SK-N-SH (cell line): ENCODE measurements around the gene MTA2. TPM values are rescaled to one million over a fixed set of nuclear protein-coding genes. Genes with fewer than 3 reads are reported as not detected.

Source experiments
- CHD2 ChIP-seq: fragments of 150-350 bp; IDR thresholded peaks from 2 replicates; pipeline ENCODE4 v1.6.1; 2018; ENCODE audit warnings: low read length; ENCODE audit not compliant: partially characterized antibody
- EP300 ChIP-seq, 2 experiments: IDR thresholded peaks; 2 replicates each; pipeline versions ENCODE4 v1.4.0 to v1.6.1; 2012; ENCODE audit warnings: borderline replicate concordance in 1 of 2, low read depth in 1 of 2, low read length in 1 of 2
- GABPA ChIP-seq: IDR thresholded peaks from 2 replicates; pipeline ENCODE4 v1.4.0; 2012; ENCODE audit warnings: low read depth, mild to moderate bottlenecking
- PBX3 ChIP-seq: IDR thresholded peaks from 2 replicates; pipeline ENCODE4; 2012
- POLR2AphosphoS5 ChIP-seq: IDR thresholded peaks from 2 replicates; pipeline ENCODE4 v1.6.1; 2012; ENCODE audit warnings: low read depth, low read length
- RXRA ChIP-seq: IDR thresholded peaks from 2 replicates; pipeline ENCODE4 v1.4.0; 2012; ENCODE audit warnings: low read depth, mild to moderate bottlenecking, borderline replicate concordance
- SIN3A ChIP-seq: IDR thresholded peaks from 2 replicates; pipeline ENCODE4 v1.6.1; 2012; ENCODE audit warnings: low read depth, mild to moderate bottlenecking, low read length, moderate library complexity, borderline replicate concordance
- SMC3 ChIP-seq: IDR thresholded peaks from 2 replicates; pipeline ENCODE4 v1.6.1; 2012; ENCODE audit warnings: low read depth, low read length, improper control_type of control experiment
- polyA plus RNA-seq, 3 experiments: library from polyadenylated mRNA; depleted of rRNA; stranded (reverse); fragments of >200 nt; gene quantifications; 2 replicates each; pipeline ENCODE4 v1.2.3, GENCODE V29; 2012
- TF ChIP-seq, protein P1 (sequence below): IDR thresholded peaks from 2 replicates; pipeline ENCODE4 v1.4.0; 2012; ENCODE audit warnings: low read depth, borderline replicate concordance
- TF ChIP-seq, protein P2 (sequence below): IDR thresholded peaks from 2 replicates; pipeline ENCODE4 v1.4.0; 2012; ENCODE audit warnings: low read depth, borderline replicate concordance
- TF ChIP-seq, protein P3 (sequence below): fragments of 200-600 bp; sonication (generic); IDR thresholded peaks from 2 replicates; pipeline ENCODE4 v1.6.1; 2017; ENCODE audit warnings: antibody characterized with exemption, mild to moderate bottlenecking, moderate library complexity
- TF ChIP-seq, protein P4 (sequence below): IDR thresholded peaks from 2 replicates; pipeline ENCODE4 v1.6.1; 2012; ENCODE audit warnings: mild to moderate bottlenecking, low read depth, low read length, moderate library complexity

MTA2 gene
- polyA plus RNA-seq, 1 of the 3 experiments (the other 2 are of a cell fraction): 18.4 TPM

GRCh38 chr11:62573592-62574362, 27.9 kb downstream of the MTA2 start, which contains the start of gene EEF1G (continued):
- TF ChIP-seq, protein P1, sequence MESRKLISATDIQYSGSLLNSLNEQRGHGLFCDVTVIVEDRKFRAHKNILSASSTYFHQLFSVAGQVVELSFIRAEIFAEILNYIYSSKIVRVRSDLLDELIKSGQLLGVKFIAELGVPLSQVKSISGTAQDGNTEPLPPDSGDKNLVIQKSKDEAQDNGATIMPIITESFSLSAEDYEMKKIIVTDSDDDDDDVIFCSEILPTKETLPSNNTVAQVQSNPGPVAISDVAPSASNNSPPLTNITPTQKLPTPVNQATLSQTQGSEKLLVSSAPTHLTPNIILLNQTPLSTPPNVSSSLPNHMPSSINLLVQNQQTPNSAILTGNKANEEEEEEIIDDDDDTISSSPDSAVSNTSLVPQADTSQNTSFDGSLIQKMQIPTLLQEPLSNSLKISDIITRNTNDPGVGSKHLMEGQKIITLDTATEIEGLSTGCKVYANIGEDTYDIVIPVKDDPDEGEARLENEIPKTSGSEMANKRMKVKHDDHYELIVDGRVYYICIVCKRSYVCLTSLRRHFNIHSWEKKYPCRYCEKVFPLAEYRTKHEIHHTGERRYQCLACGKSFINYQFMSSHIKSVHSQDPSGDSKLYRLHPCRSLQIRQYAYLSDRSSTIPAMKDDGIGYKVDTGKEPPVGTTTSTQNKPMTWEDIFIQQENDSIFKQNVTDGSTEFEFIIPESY: peak; percentile 92
- TF ChIP-seq SIN3A (peak; percentile 74; the same call in 1 of the 2 replicates), CHD2 (peak; percentile 96), SMC3 (no peak), POLR2AphosphoS5 (peak; percentile 95), PBX3 (0 out of 2 replicates have a peak, but pooled peaks have one; percentile 1), RXRA (no peak), EP300 (IDR thresholded peaks at IDR 0.05; ENCODE audit: borderline replicate concordance in 1 of 2, low read depth in 1 of 2, low read length in 1 of 2) (peak; percentile 15 to 41; a peak in 2 of 4 replicates), GABPA (no peak)
- TF ChIP-seq, protein P2, sequence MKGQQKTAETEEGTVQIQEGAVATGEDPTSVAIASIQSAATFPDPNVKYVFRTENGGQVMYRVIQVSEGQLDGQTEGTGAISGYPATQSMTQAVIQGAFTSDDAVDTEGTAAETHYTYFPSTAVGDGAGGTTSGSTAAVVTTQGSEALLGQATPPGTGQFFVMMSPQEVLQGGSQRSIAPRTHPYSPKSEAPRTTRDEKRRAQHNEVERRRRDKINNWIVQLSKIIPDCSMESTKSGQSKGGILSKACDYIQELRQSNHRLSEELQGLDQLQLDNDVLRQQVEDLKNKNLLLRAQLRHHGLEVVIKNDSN: no peak
- TF ChIP-seq, protein P3, sequence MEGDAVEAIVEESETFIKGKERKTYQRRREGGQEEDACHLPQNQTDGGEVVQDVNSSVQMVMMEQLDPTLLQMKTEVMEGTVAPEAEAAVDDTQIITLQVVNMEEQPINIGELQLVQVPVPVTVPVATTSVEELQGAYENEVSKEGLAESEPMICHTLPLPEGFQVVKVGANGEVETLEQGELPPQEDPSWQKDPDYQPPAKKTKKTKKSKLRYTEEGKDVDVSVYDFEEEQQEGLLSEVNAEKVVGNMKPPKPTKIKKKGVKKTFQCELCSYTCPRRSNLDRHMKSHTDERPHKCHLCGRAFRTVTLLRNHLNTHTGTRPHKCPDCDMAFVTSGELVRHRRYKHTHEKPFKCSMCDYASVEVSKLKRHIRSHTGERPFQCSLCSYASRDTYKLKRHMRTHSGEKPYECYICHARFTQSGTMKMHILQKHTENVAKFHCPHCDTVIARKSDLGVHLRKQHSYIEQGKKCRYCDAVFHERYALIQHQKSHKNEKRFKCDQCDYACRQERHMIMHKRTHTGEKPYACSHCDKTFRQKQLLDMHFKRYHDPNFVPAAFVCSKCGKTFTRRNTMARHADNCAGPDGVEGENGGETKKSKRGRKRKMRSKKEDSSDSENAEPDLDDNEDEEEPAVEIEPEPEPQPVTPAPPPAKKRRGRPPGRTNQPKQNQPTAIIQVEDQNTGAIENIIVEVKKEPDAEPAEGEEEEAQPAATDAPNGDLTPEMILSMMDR: no peak
- TF ChIP-seq, protein P4, sequence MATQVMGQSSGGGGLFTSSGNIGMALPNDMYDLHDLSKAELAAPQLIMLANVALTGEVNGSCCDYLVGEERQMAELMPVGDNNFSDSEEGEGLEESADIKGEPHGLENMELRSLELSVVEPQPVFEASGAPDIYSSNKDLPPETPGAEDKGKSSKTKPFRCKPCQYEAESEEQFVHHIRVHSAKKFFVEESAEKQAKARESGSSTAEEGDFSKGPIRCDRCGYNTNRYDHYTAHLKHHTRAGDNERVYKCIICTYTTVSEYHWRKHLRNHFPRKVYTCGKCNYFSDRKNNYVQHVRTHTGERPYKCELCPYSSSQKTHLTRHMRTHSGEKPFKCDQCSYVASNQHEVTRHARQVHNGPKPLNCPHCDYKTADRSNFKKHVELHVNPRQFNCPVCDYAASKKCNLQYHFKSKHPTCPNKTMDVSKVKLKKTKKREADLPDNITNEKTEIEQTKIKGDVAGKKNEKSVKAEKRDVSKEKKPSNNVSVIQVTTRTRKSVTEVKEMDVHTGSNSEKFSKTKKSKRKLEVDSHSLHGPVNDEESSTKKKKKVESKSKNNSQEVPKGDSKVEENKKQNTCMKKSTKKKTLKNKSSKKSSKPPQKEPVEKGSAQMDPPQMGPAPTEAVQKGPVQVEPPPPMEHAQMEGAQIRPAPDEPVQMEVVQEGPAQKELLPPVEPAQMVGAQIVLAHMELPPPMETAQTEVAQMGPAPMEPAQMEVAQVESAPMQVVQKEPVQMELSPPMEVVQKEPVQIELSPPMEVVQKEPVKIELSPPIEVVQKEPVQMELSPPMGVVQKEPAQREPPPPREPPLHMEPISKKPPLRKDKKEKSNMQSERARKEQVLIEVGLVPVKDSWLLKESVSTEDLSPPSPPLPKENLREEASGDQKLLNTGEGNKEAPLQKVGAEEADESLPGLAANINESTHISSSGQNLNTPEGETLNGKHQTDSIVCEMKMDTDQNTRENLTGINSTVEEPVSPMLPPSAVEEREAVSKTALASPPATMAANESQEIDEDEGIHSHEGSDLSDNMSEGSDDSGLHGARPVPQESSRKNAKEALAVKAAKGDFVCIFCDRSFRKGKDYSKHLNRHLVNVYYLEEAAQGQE: peak; percentile 78
